IMR-90 (cell line): ENCODE data around the gene CD276. TPM values are rescaled to one million over a fixed set of nuclear protein-coding genes. Genes with fewer than 3 reads are reported as not detected.

Experiments used
- ATAC-seq: fragments of 200-7000 bp; cut with Tn5 transposase; 2 replicates; pipeline ENCODE4 v1.9.1; 2020; ENCODE audit warnings: low read depth, mild to moderate bottlenecking, moderate library complexity
- BruUV-seq: library from RNA; stranded (reverse); fragments of 400-500 nt; replicated peaks from 2 replicates; lab custom pipeline; 2021; lab: Mats Ljungman, UMichigan
- CTCF ChIA-PET: fragments of 300-600 bp; formaldehyde crosslinking; extraction: SDS; loops from one replicate; lab custom pipeline; 2021; ENCODE audit warnings: antibody characterized with exemption; lab: Yijun Ruan, JAX
- POLR2A ChIA-PET: fragments of 300-600 bp; sonication (Branson Sonifier 250); formaldehyde crosslinking; loops from one replicate; lab custom pipeline; 2022; ENCODE audit warnings: antibody characterized with exemption; ENCODE audit not compliant: unreplicated experiment; lab: Charles Lee
- DNase-seq: peaks from one replicate; pipeline ENCODE4 v3.0.0; 2013
- H2AFZ ChIP-seq: replicated peaks from 2 replicates; pipeline ENCODE3; 2013; ENCODE audit warnings: low read length, mild to moderate bottlenecking; ENCODE audit not compliant: poor library complexity
- H2AK5ac ChIP-seq: 2 replicates; pipeline ENCODE4 v1.6.1; 2013; ENCODE audit warnings: low read depth, low read length, inconsistent platforms
- H2AK9ac ChIP-seq: replicated peaks from 2 replicates; pipeline ENCODE3; 2013; ENCODE audit warnings: mild to moderate bottlenecking, low read depth, low read length, moderate library complexity; ENCODE audit not compliant: poor library complexity
- H2BK120ac ChIP-seq: 2 replicates; pipeline ENCODE4 v1.6.1; 2013; ENCODE audit warnings: low read depth, low read length, inconsistent platforms
- H2BK15ac ChIP-seq: 3 replicates; pipeline ENCODE4 v1.6.1; 2013; ENCODE audit warnings: low read depth, low read length, inconsistent platforms
- H2BK20ac ChIP-seq: 2 replicates; pipeline ENCODE4 v1.6.1; 2013; ENCODE audit warnings: low read depth, mild to moderate bottlenecking, inconsistent platforms, low read length, moderate library complexity
- H2BK5ac ChIP-seq: 2 replicates; pipeline ENCODE4 v1.6.1; 2013; ENCODE audit warnings: mild to moderate bottlenecking, low read depth, low read length, inconsistent platforms; ENCODE audit not compliant: poor library complexity, severe bottlenecking
- H3K14ac ChIP-seq: replicated peaks from 2 replicates; pipeline ENCODE4 v1.6.1; 2013; ENCODE audit warnings: low read depth, low read length, inconsistent platforms
- H3K18ac ChIP-seq: 2 replicates; pipeline ENCODE4 v1.6.1; 2013; ENCODE audit warnings: low read depth, low read length, control low read depth
- H3K23ac ChIP-seq: 2 replicates; pipeline ENCODE4 v1.6.1; 2013; ENCODE audit warnings: low read depth, low read length, inconsistent platforms
- H3K27ac ChIP-seq: 2 replicates; pipeline ENCODE4 v1.5.1; 2013; ENCODE audit warnings: mild to moderate bottlenecking, control low read depth, low read length; ENCODE audit not compliant: insufficient read depth
- H3K27me3 ChIP-seq: 2 replicates; pipeline ENCODE4 v1.6.1; 2013; ENCODE audit warnings: low read length; ENCODE audit not compliant: control insufficient read depth, insufficient read depth
- H3K36me3 ChIP-seq: 2 replicates; pipeline ENCODE4 v1.6.1; 2013; ENCODE audit warnings: low read length, mixed read lengths; ENCODE audit not compliant: control insufficient read depth, insufficient read depth
- H3K4ac ChIP-seq: 2 replicates; pipeline ENCODE4 v1.6.1; 2013; ENCODE audit warnings: low read depth, low read length, inconsistent platforms
- H3K4me1 ChIP-seq: 2 replicates; pipeline ENCODE4 v1.6.1; 2013; ENCODE audit warnings: low read length, mixed read lengths; ENCODE audit not compliant: control insufficient read depth, insufficient read depth
- H3K4me2 ChIP-seq: 2 replicates; pipeline ENCODE4 v1.6.1; 2013; ENCODE audit warnings: low read depth, mild to moderate bottlenecking, control low read depth, low read length, moderate library complexity
- H3K4me3 ChIP-seq: 2 replicates; pipeline ENCODE4 v1.5.1; 2013; ENCODE audit warnings: low read depth, mild to moderate bottlenecking, control low read depth, low read length, moderate library complexity; ENCODE audit not compliant: insufficient read depth
- H3K56ac ChIP-seq: 2 replicates; pipeline ENCODE4 v1.6.1; 2013; ENCODE audit warnings: low read length, inconsistent platforms; ENCODE audit not compliant: insufficient read depth; ENCODE audit errors: extremely low read depth
- H3K79me1 ChIP-seq, 2 experiments: 2 replicates each; pipeline ENCODE4 v1.6.1; 2013; ENCODE audit warnings: low read length in 2 of 2, inconsistent platforms in 1 of 2, low read depth in 1 of 2
- H3K9ac ChIP-seq: 2 replicates; pipeline ENCODE4 v1.6.1; 2013; ENCODE audit warnings: low read depth, low read length, control low read depth
- H3K9me1 ChIP-seq: 2 replicates; pipeline ENCODE4 v1.6.1; 2013; ENCODE audit warnings: low read length, inconsistent platforms; ENCODE audit not compliant: insufficient read depth
- H3K9me3 ChIP-seq: 2 replicates; pipeline ENCODE4 v1.6.1; 2013; ENCODE audit warnings: low read length; ENCODE audit not compliant: control insufficient read depth, insufficient read depth
- H4K20me1 ChIP-seq: 2 replicates; pipeline ENCODE4 v1.6.1; 2013; ENCODE audit warnings: low read length, inconsistent platforms; ENCODE audit not compliant: insufficient read depth
- H4K5ac ChIP-seq: 2 replicates; pipeline ENCODE4 v1.6.1; 2013; ENCODE audit warnings: mild to moderate bottlenecking, low read depth, low read length, control low read depth
- H4K8ac ChIP-seq, 2 experiments: 2 replicates each; pipeline ENCODE4 v1.6.1; 2013; ENCODE audit warnings: low read depth in 2 of 2, low read length in 2 of 2, control low read depth in 1 of 2, inconsistent platforms in 1 of 2
- H4K91ac ChIP-seq: 2 replicates; pipeline ENCODE4 v1.6.1; 2013; ENCODE audit warnings: low read depth, low read length, inconsistent platforms; ENCODE audit not compliant: insufficient read depth
- MAZ ChIP-seq: IDR thresholded peaks from 2 replicates; pipeline ENCODE4 v1.6.1; 2012; ENCODE audit warnings: low read depth, mild to moderate bottlenecking, low read length, improper control_type of control experiment, moderate library complexity, borderline replicate concordance
- WGBS, 2 experiments: methylation state at CpG; one replicate each; pipeline versions ENCODE4 v1.1.5 to v1.1.7; 2013; ENCODE audit warnings: missing lambda C conversion rate in 2 of 2; ENCODE audit not compliant: insufficient read length in 1 of 2; ENCODE audit errors: extremely low coverage in 2 of 2; 5-methylcytosine and 5-hydroxymethylcytosine counted together
- dilution Hi-C: fragments of 300-500 bp; cut with HindIII; formaldehyde crosslinking; loops from one replicate; pipeline ENCODE4 v1.14.3; 2018; ENCODE audit warnings: low sequenced_read_pairs; ENCODE audit not compliant: unreplicated experiment
- in situ Hi-C: fragments of 300-500 bp; cut with MboI; formaldehyde crosslinking; loops from 3 replicates; pipeline ENCODE4 v1.14.3; 2019; ENCODE audit warnings: low sequenced_read_pairs, inconsistent platforms, mixed read lengths
- intact Hi-C: fragments of 100-400 bp; cut with micrococcal nuclease; formaldehyde crosslinking; loops from 2 replicates; pipeline ENCODE4 v1.10.0; 2022
- polyA plus RNA-seq, 3 experiments: library from polyadenylated mRNA; depleted of rRNA; stranded (reverse); fragments of >200 nt; gene quantifications; 2 replicates each; pipeline ENCODE4 v1.2.3, GENCODE V29; 2012; ENCODE audit warnings: low replicate concordance in 1 of 3
- total RNA-seq: library from RNA; depleted of rRNA; stranded (reverse); fragments of >200 nt; gene quantifications from 2 replicates; pipeline ENCODE4 v1.2.3, GENCODE V29; 2012

Gene CD276
- total and polyA plus RNA-seq, 2 of the 4 experiments (the other 2 are of a cell fraction): 30.8 to 149 TPM

DNA sequence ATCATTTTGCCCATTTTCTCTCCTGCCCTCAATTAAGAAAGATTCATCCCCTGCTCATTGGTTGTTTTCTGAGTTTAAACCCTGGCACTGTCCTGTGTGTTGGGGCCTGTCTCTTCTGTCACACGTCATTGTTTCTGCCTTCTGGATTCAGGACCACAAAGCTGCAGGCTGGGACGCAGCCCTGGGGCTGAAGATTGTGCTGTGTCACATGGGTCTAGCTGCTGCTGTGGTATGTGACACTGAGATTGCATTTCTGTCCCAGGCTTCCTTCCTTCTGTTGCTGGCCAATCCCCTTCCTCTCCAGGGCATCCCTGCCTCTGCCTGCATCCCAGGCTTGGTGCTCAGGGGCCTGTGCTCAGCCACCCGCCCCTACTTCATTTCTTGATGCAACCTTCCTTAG, 40.0 kb downstream of the CD276 start:
- H3K4me3 ChIP-seq: no peak overlapping the region
- H4K20me1 ChIP-seq: no peaks in the 10 kb centered on the region; the same call in 1 of the 2 replicates
- ATAC-seq (no peak), DNase-seq (no peak)
- dilution Hi-C loops (no loop called here), in situ Hi-C loops (no loop called here), intact Hi-C loops (no loop called here)
- H3K9me3 ChIP-seq: no peaks in the 10 kb centered on the region
- H4K5ac ChIP-seq: no peak overlapping the region
- H3K56ac ChIP-seq: no peak overlapping the region
- H3K4ac ChIP-seq: no peak overlapping the region
- no peak overlapping the region for H2BK5ac ChIP-seq
- no peak for TF ChIP-seq MAZ
- no peak overlapping the region for H2BK15ac ChIP-seq
- H2AFZ ChIP-seq: no peak overlapping the region
- no peak overlapping the region for H2AK5ac ChIP-seq
- POLR2A ChIA-PET: no interaction called here
- H3K4me1 ChIP-seq: no peaks in the 10 kb centered on the region; the same call in 1 of the 2 replicates
- H2BK20ac ChIP-seq: no peak overlapping the region
- CTCF ChIA-PET: no interaction called here
- H3K9ac ChIP-seq: no peak overlapping the region
- H3K36me3 ChIP-seq: no peaks in the 10 kb centered on the region
- H4K8ac ChIP-seq: no peak overlapping the region
- H3K27ac ChIP-seq: no peak overlapping the region
- no peaks in the 10 kb centered on the region for H3K79me1 ChIP-seq
- H3K18ac ChIP-seq: no peak overlapping the region
- no peak overlapping the region for H3K4me2 ChIP-seq
- peaks cover 42% of the 10 kb centered on the region for H3K27me3 ChIP-seq
- H2BK120ac ChIP-seq: no peak overlapping the region
- 0 out of 2 replicates have a peak, but pooled peaks cover 3% of the 10 kb centered on the region for H3K9me1 ChIP-seq
- no peak overlapping the region for H2AK9ac ChIP-seq
- no peak overlapping the region for H3K23ac ChIP-seq
- WGBS, 2 experiments: no CpG with 5 or more reads among the region's 3 CpGs
- H4K91ac ChIP-seq: no peak overlapping the region
- no peak overlapping the region for H3K14ac ChIP-seq
- BruUV-seq: no TSS peak
